K562 (cell line): Measurements from ENCODE around the gene NECAB2. TPM values are rescaled to one million over a fixed set of nuclear protein-coding genes. Genes with fewer than 3 reads are reported as not detected.

Source experiments
- ATAC-seq: fragments of 200-7000 bp; cut with Tn5 transposase; 3 replicates; pipeline ENCODE4 v1.9.1; 2020; ENCODE audit warnings: moderate library complexity
- BruUV-seq: library from RNA; stranded (reverse); fragments of 400-500 nt; replicated peaks from 2 replicates; lab custom pipeline; 2021; lab: Mats Ljungman, UMichigan
- CTCF ChIA-PET: fragments of 300-600 bp; formaldehyde crosslinking; extraction: SDS; loops from one replicate; lab custom pipeline; 2021; ENCODE audit warnings: low intra/inter-chr PET ratio; lab: Yijun Ruan, JAX
- POLR2A ChIA-PET: fragments of 300-600, 350-650 bp; sonication (Branson Sonifier 250); formaldehyde crosslinking; extraction: SDS; loops from one replicate; lab custom pipeline; 2021; ENCODE audit warnings: antibody characterized with exemption, inconsistent platforms; lab: Yijun Ruan, JAX
- DNase-seq, 4 experiments: peaks; one replicate each; pipeline versions ENCODE4 v3.0.0 to v3.0.0-alpha.2; 2011 to 2018; ENCODE audit warnings: low spot score in 3 of 4, mixed read lengths in 3 of 4; ENCODE audit errors: extremely low read depth in 1 of 4
- FAIRE-seq: peaks from 2 replicates; lab custom pipeline; 2011; peaks lifted over from hg19 to GRCh38; lab: Jason Lieb, UNC
- H2AFZ ChIP-seq: 2 replicates; pipeline ENCODE4 v1.6.0; 2011; ENCODE audit warnings: low read depth, low read length, control low read depth, inconsistent platforms
- H3K27ac ChIP-seq: fragments of 200-600 bp; 3 replicates; pipeline ENCODE4 v1.8.0; 2011; ENCODE audit warnings: low read depth, mild to moderate bottlenecking, control low read depth, inconsistent platforms, low read length, moderate library complexity, mixed read lengths; ENCODE audit errors: extremely low read depth
- H3K27me3 ChIP-seq, 2 experiments: fragments of 300-600 bp in 1 of 2; 2 replicates in 1 of 2; 3 replicates in 1 of 2; pipeline versions ENCODE4 v1.6.0 to v1.8.0; 2011; ENCODE audit warnings: inconsistent platforms in 2 of 2, low read length in 2 of 2, mild to moderate bottlenecking in 1 of 2, mixed read lengths in 1 of 2, moderate library complexity in 1 of 2; ENCODE audit not compliant: control insufficient read depth in 2 of 2, insufficient read depth in 2 of 2
- H3K36me3 ChIP-seq: fragments of 300-600 bp; 3 replicates; pipeline ENCODE4 v1.8.0; 2011; ENCODE audit warnings: mild to moderate bottlenecking, low read length, inconsistent platforms; ENCODE audit not compliant: control insufficient read depth, insufficient read depth
- H3K4me1 ChIP-seq, 2 experiments: fragments of 200-600 bp in 1 of 2; replicated peaks in 1 of 2; 2 replicates in 1 of 2; 3 replicates in 1 of 2; pipeline versions ENCODE4 v1.5.1 to v1.8.0; 2011; ENCODE audit warnings: inconsistent platforms in 2 of 2, low read length in 2 of 2, mild to moderate bottlenecking in 1 of 2, mixed read lengths in 1 of 2, moderate library complexity in 1 of 2; ENCODE audit not compliant: control insufficient read depth in 2 of 2, insufficient read depth in 2 of 2
- H3K4me2 ChIP-seq: 2 replicates; pipeline ENCODE4 v1.6.1; 2011; ENCODE audit warnings: low read length, control low read depth, inconsistent platforms, mixed read lengths; ENCODE audit not compliant: insufficient read depth
- H3K4me3 ChIP-seq: fragments of 200-600 bp; sonication (generic), shearing (Covaris generic); 2 replicates; pipeline ENCODE4 v1.5.1; 2016; ENCODE audit warnings: control low read depth, inconsistent platforms
- H3K79me2 ChIP-seq: fragments of 200-600 bp; 3 replicates; pipeline ENCODE4 v1.8.0; 2011; ENCODE audit warnings: low read length, inconsistent platforms; ENCODE audit not compliant: control insufficient read depth, insufficient read depth
- H3K9ac ChIP-seq, 2 experiments: 2 replicates each; pipeline versions ENCODE4 v1.6.0 to v1.6.1; 2011; ENCODE audit warnings: low read depth in 2 of 2, low read length in 2 of 2, control low read depth in 1 of 2, inconsistent platforms in 1 of 2, mild to moderate bottlenecking in 1 of 2, mixed read lengths in 1 of 2; ENCODE audit not compliant: insufficient read depth in 1 of 2
- H3K9me1 ChIP-seq: one replicate; pipeline ENCODE4 v1.6.0; 2011; ENCODE audit warnings: inconsistent platforms, mild to moderate bottlenecking, low read length, moderate library complexity; ENCODE audit not compliant: control insufficient read depth, insufficient read depth
- H3K9me3 ChIP-seq: replicated peaks from 2 replicates; pipeline ENCODE4 v1.5.1; 2011; ENCODE audit warnings: low read depth, low read length, inconsistent platforms; ENCODE audit not compliant: control insufficient read depth, insufficient read depth
- H4K20me1 ChIP-seq: replicated peaks from 2 replicates; pipeline ENCODE4 v1.6.1; 2011; ENCODE audit warnings: low read length, inconsistent platforms, mixed read lengths; ENCODE audit not compliant: control insufficient read depth, insufficient read depth
- CBFA2T3 ChIP-seq: fragments of 450-650 bp; IDR thresholded peaks from 2 replicates; pipeline ENCODE4 v1.6.1; 2017
- CEBPZ ChIP-seq: fragments of 150-350 bp; IDR thresholded peaks from 2 replicates; pipeline ENCODE4 v1.6.1; 2014; ENCODE audit warnings: low read depth, mild to moderate bottlenecking, low read length, borderline replicate concordance
- ETV5 ChIP-seq: sonication (generic); formaldehyde crosslinking; IDR thresholded peaks from 2 replicates; pipeline ENCODE4 v1.4.0; 2020; ENCODE audit warnings: low read depth, mild to moderate bottlenecking, missing genetic modification reagents
- GTF2F1 ChIP-seq: IDR thresholded peaks from 2 replicates; pipeline ENCODE4 v1.6.1; 2011; ENCODE audit warnings: low read depth, low read length, improper control_type of control experiment
- MCM7 ChIP-seq, 2 experiments: fragments of 450-650 bp; IDR thresholded peaks; 2 replicates each; pipeline ENCODE4 v1.6.1; 2016 to 2018
- NFE2L1 ChIP-seq: fragments of 450-650 bp; IDR thresholded peaks from 2 replicates; pipeline ENCODE4 v1.6.1; 2016; ENCODE audit warnings: missing genetic modification characterization, low read depth, mild to moderate bottlenecking, missing compliant biosample characterization, moderate library complexity, borderline replicate concordance
- PHF8 ChIP-seq: fragments of 200-600 bp; sonication (generic); IDR thresholded peaks from 2 replicates; pipeline ENCODE4 v1.6.1; 2012; ENCODE audit warnings: mixed run types, mild to moderate bottlenecking, inconsistent platforms, low read length, moderate library complexity, borderline replicate concordance
- POLR2AphosphoS5 ChIP-seq: IDR thresholded peaks from 2 replicates; pipeline ENCODE4 v1.6.1; 2011; ENCODE audit warnings: mild to moderate bottlenecking, low read depth, low read length, moderate library complexity; ENCODE audit not compliant: control insufficient read depth, insufficient read depth
- SETDB1 ChIP-seq: IDR thresholded peaks from one replicate; pipeline ENCODE4 v1.6.1; 2012; ENCODE audit warnings: low read length, control low read depth, inconsistent platforms
- SNRNP70 ChIP-seq: fragments of 200-400 bp; formaldehyde crosslinking; optimal IDR thresholded peaks from 2 replicates; pipeline ENCODE3; 2017; ENCODE audit warnings: low read depth, low read length
- TCF3 ChIP-seq: sonication (generic); formaldehyde crosslinking; IDR thresholded peaks from 2 replicates; pipeline ENCODE4 v1.4.0; 2020; ENCODE audit warnings: mild to moderate bottlenecking, missing genetic modification reagents
- U2AF1 ChIP-seq: fragments of 200-400 bp; formaldehyde crosslinking; optimal IDR thresholded peaks from 2 replicates; pipeline ENCODE3; 2017; ENCODE audit warnings: mild to moderate bottlenecking, low read depth, low read length, moderate library complexity
- ZNF3 ChIP-seq: fragments of 250-450 bp; sonication (Bioruptor Pico); IDR thresholded peaks from 2 replicates; pipeline ENCODE4 v1.5.0; 2021; ENCODE audit warnings: mild to moderate bottlenecking, moderate library complexity
- ZNF316 ChIP-seq: fragments of 450-650 bp; IDR thresholded peaks from 2 replicates; pipeline ENCODE4 v1.6.1; 2016
- ZNF551 ChIP-seq: fragments of 250-450 bp; sonication (Bioruptor Pico); IDR thresholded peaks from 2 replicates; pipeline ENCODE4 v1.5.0; 2021; ENCODE audit warnings: mild to moderate bottlenecking, moderate library complexity
- ZNF79 ChIP-seq: fragments of 250-450 bp; sonication (Bioruptor Pico); IDR thresholded peaks from 2 replicates; pipeline ENCODE4 v1.4.0; 2020; ENCODE audit warnings: low read depth, mild to moderate bottlenecking, moderate library complexity
- WGBS: fragments of 100-300 bp; shearing (Covaris generic); methylation state at CpG from one replicate; pipeline ENCODE4 v1.1.6; 2016; ENCODE audit warnings: low coverage, mixed read lengths; ENCODE audit not compliant: insufficient coverage; ENCODE audit errors: missing lambda C conversion rate; 5-methylcytosine and 5-hydroxymethylcytosine counted together
- in situ Hi-C: fragments of 300-500 bp; cut with MboI; formaldehyde crosslinking; loops from 4 replicates; pipeline ENCODE4 v1.15.0; 2018; ENCODE audit warnings: inconsistent platforms, mixed read lengths
- intact Hi-C: fragments of 100-400 bp; cut with micrococcal nuclease; formaldehyde crosslinking; loops from 2 replicates; pipeline ENCODE4 v1.14.2; 2022
- polyA plus RNA-seq, 8 experiments: library from polyadenylated mRNA; depleted of rRNA in 4 of 8; stranded (reverse) in 5 of 8; unstranded in 3 of 8; fragments of >200 nt; fragmentation: Nextera tagmentation in 2 of 8; fragmentation: Illumina TruSeq in 1 of 8; extraction: Ambion mirVana in 2 of 8; extraction: Trizol in 1 of 8; gene quantifications; 2 replicates each; pipeline versions ENCODE4 v1.2.1 to v1.2.3, GENCODE V29; 2011 to 2014; ENCODE audit warnings: inconsistent platforms in 1 of 8, missing spikeins in 1 of 8
- total RNA-seq, 7 experiments: library from RNA; depleted of rRNA in 6 of 7; stranded (reverse); fragments of >200 nt in 6 of 7; fragmentation: Illumina TruSeq in 2 of 7; extraction: Trizol in 2 of 7; gene quantifications; 2 replicates each; pipeline versions ENCODE4 v1.2.1 to v1.2.3, GENCODE V29; 2011 to 2021; ENCODE audit warnings: low replicate concordance in 1 of 7

NECAB2 gene
- total and polyA plus RNA-seq, 9 of the 15 experiments (the other 6 are each of a cell fraction or from before 2014, with no cell fraction given): 0.03 to 0.28 TPM; not detected in 7

DNA sequence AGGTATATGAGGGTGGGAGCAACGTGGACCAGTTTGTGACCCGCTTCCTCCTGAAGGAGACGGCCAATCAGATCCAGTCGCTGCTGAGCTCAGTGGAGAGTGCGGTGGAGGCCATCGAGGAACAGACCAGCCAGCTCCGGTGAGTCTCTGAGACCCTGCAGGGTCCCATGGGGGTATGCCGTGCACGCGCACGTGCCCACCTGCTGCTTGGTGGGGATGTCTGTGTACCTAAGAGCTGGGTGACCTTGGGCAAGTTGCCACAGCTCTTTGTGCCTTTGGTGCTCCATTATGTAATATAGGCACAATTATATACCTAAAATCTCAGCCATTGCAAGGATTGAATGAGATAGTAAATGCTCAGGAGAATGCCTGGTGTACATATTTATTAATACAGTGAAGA, 22.4 kb downstream of the NECAB2 start:
- DNase-seq (no peak), FAIRE-seq (no peak)
- Histone ChIP-seq H3K27ac (no peak overlapping the region), H3K4me2 (no peak overlapping the region), H3K9me3 (no peaks in the 10 kb centered on the region), H3K36me3 (no peaks in the 10 kb centered on the region)
- CTCF ChIA-PET: no interaction called here
- TF ChIP-seq U2AF1: no peak
- no peak for TF ChIP-seq PHF8
- no peak for TF ChIP-seq ZNF551 (CRISPR knock-in tag)
- no peak for TF ChIP-seq GTF2F1
- no peak for TF ChIP-seq CBFA2T3
- TF ChIP-seq POLR2AphosphoS5: no peak
- TF ChIP-seq TCF3: no peak
- no peak for TF ChIP-seq ZNF79 (CRISPR knock-in tag)
- no peak for TF ChIP-seq ZNF3 (CRISPR knock-in tag)
- TF ChIP-seq ETV5 (CRISPR knock-in tag): no peak
- no peak for TF ChIP-seq ZNF316
- TF ChIP-seq SETDB1: no peak
- TF ChIP-seq SNRNP70: no peak
- TF ChIP-seq NFE2L1 (tag): no peak
- no peak for TF ChIP-seq MCM7 (IDR thresholded peaks at IDR 0.05)
- no peak for TF ChIP-seq CEBPZ
- TF ChIP-seq, all 486 proteins: peak for 0
- no peak overlapping the region for H3K9ac ChIP-seq
- ATAC-seq: no peak
- WGBS: 16% methylated on average over 10 of the region's 11 CpGs
- no TSS peak for BruUV-seq
- H3K27me3 ChIP-seq: peaks cover 63 to 77% of the 10 kb centered on the region in 2 experiments
- POLR2A ChIA-PET: interaction anchor here (0.6 to 0.9 kb wide), 2 partner anchors 10 to 119 kb away, joined by 3 read pairs; no protein-coding TSS in a partner anchor
- H2AFZ ChIP-seq: no peak overlapping the region
- in situ Hi-C loops: no loop called here
- no peaks in the 10 kb centered on the region for H3K9me1 ChIP-seq
- no peaks in the 10 kb centered on the region for H3K79me2 ChIP-seq
- H3K4me1 ChIP-seq: peaks cover 0 to 2% of the 10 kb centered on the region in 2 experiments; a peak in 2 of 5 replicates
- no peak overlapping the region for H3K4me3 ChIP-seq
- intact Hi-C loops: no loop called here
- no peaks in the 10 kb centered on the region for H4K20me1 ChIP-seq
